Astrocyte (in vitro differentiated cells and primary cell): ENCODE measurements around the gene B3GALT6. TPM values are rescaled to one million over a fixed set of nuclear protein-coding genes. Genes with fewer than 3 reads are reported as not detected.

Experiments used
- DNase-seq: peaks from one replicate; pipeline ENCODE4 v3.0.0-alpha.2; 2010; ENCODE audit warnings: low read depth
- FAIRE-seq: peaks from 2 replicates; lab custom pipeline; 2011; peaks lifted over from hg19 to GRCh38; lab: Jason Lieb, UNC
- H2AFZ ChIP-seq: 2 replicates; pipeline ENCODE4 v1.6.0; 2012; ENCODE audit warnings: low read depth, low read length, inconsistent platforms
- H3K27ac ChIP-seq: 2 replicates; pipeline ENCODE4 v1.5.1; 2011; ENCODE audit warnings: low read depth, low read length, inconsistent platforms
- H3K27me3 ChIP-seq: 2 replicates; pipeline ENCODE4 v1.6.0; 2011; ENCODE audit warnings: low read length, inconsistent platforms; ENCODE audit not compliant: insufficient read depth
- H3K36me3 ChIP-seq: 2 replicates; pipeline ENCODE4 v1.5.1; 2011; ENCODE audit warnings: low read length, inconsistent platforms; ENCODE audit not compliant: insufficient read depth
- H3K4me1 ChIP-seq: 2 replicates; pipeline ENCODE4 v1.5.1; 2011; ENCODE audit warnings: low read length, inconsistent platforms; ENCODE audit not compliant: insufficient read depth
- H3K4me2 ChIP-seq: 2 replicates; pipeline ENCODE4 v1.6.0; 2012; ENCODE audit warnings: low read length, inconsistent platforms
- H3K4me3 ChIP-seq: 2 replicates; pipeline ENCODE4 v1.5.1; 2011; ENCODE audit warnings: low read depth, mild to moderate bottlenecking, low read length, inconsistent platforms; ENCODE audit not compliant: insufficient read depth
- H3K79me2 ChIP-seq: 2 replicates; pipeline ENCODE4 v1.6.0; 2012; ENCODE audit warnings: mild to moderate bottlenecking, low read length, inconsistent platforms; ENCODE audit not compliant: insufficient read depth
- H3K9ac ChIP-seq: 2 replicates; pipeline ENCODE4 v1.6.0; 2012; ENCODE audit warnings: mild to moderate bottlenecking, low read length, inconsistent platforms
- H3K9me3 ChIP-seq: 2 replicates; pipeline ENCODE4 v1.5.1; 2012; ENCODE audit warnings: low read depth, mild to moderate bottlenecking, low read length, inconsistent platforms; ENCODE audit not compliant: insufficient read depth
- H4K20me1 ChIP-seq: 2 replicates; pipeline ENCODE4 v1.6.0; 2012; ENCODE audit warnings: low read length, inconsistent platforms; ENCODE audit not compliant: insufficient read depth
- H3K27ac Mint-ChIP-seq: one replicate; pipeline ENCODE4 v1.8.0; 2021; ENCODE audit warnings: mild to moderate bottlenecking, mixed read lengths; ENCODE audit not compliant: unreplicated experiment
- H3K27me3 Mint-ChIP-seq: one replicate; pipeline ENCODE4 v1.8.0; 2021; ENCODE audit warnings: low read depth, mixed read lengths; ENCODE audit not compliant: unreplicated experiment
- H3K36me3 Mint-ChIP-seq: one replicate; pipeline ENCODE4 v1.8.0; 2021; ENCODE audit warnings: low read depth, mixed read lengths; ENCODE audit not compliant: unreplicated experiment
- H3K4me1 Mint-ChIP-seq: one replicate; pipeline ENCODE4 v1.8.0; 2021; ENCODE audit warnings: low read depth, mixed read lengths; ENCODE audit not compliant: unreplicated experiment
- H3K4me3 Mint-ChIP-seq: one replicate; pipeline ENCODE4 v1.8.0; 2021; ENCODE audit warnings: mild to moderate bottlenecking, moderate library complexity, mixed read lengths; ENCODE audit not compliant: unreplicated experiment
- H3K9me3 Mint-ChIP-seq: one replicate; pipeline ENCODE4 v1.8.0; 2021; ENCODE audit warnings: mild to moderate bottlenecking, mixed read lengths; ENCODE audit not compliant: unreplicated experiment
- EZH2 ChIP-seq: IDR thresholded peaks from 2 replicates; pipeline ENCODE4 v1.6.1; 2012; ENCODE audit warnings: mild to moderate bottlenecking, low read length, inconsistent platforms; ENCODE audit not compliant: insufficient read depth
- total RNA-seq: library from RNA; stranded (reverse); gene quantifications from 2 replicates; pipeline ENCODE4 v1.2.1, GENCODE V29; 2021
- TF ChIP-seq, protein P1 (sequence below): IDR thresholded peaks from 2 replicates; pipeline ENCODE4 v1.5.1; 2011; ENCODE audit warnings: low read depth, mild to moderate bottlenecking, inconsistent platforms, low read length, moderate library complexity; ENCODE audit not compliant: insufficient read depth

B3GALT6 gene
- total RNA-seq, 1 donor from 2014 or later = 22.4 TPM

DNA sequence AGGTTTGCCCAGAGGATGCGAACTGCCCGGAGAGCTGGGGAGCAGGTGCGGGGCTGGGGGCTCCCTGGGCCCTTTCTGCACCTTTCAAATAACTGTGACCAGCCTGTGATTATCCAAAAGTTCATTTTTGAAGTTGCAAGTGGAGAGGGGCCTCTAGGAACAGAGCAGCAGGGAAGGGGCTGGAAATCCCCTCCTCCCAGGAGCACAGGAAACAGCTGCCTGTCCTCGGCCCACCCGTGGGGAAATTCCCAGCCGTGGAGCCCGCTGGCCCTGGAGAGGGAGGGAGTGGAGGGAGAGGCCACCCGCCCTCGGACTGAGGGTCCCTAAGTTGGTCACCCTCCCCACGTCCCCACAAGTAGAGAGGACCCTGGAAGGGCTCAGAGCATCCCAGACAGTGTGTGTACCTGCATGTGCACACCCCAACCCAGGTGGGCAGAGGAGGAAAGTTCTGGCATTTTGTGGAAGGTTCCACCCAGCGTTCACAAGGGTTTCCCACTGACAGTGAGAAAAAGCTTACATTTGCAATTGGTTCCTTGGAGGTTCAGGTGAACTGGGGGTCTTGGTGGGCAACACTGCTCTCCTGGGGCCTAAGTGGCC is 16.9 kb upstream of the B3GALT6 start:
- no peak overlapping the region for H2AFZ ChIP-seq
- H3K36me3 ChIP-seq = peaks cover 2% of the 10 kb centered on the region
- peaks cover 4% of the 10 kb centered on the region for H3K36me3 Mint-ChIP-seq
- no peak for TF ChIP-seq EZH2
- TF ChIP-seq, protein P1, sequence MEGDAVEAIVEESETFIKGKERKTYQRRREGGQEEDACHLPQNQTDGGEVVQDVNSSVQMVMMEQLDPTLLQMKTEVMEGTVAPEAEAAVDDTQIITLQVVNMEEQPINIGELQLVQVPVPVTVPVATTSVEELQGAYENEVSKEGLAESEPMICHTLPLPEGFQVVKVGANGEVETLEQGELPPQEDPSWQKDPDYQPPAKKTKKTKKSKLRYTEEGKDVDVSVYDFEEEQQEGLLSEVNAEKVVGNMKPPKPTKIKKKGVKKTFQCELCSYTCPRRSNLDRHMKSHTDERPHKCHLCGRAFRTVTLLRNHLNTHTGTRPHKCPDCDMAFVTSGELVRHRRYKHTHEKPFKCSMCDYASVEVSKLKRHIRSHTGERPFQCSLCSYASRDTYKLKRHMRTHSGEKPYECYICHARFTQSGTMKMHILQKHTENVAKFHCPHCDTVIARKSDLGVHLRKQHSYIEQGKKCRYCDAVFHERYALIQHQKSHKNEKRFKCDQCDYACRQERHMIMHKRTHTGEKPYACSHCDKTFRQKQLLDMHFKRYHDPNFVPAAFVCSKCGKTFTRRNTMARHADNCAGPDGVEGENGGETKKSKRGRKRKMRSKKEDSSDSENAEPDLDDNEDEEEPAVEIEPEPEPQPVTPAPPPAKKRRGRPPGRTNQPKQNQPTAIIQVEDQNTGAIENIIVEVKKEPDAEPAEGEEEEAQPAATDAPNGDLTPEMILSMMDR = no peak
- no peaks in the 10 kb centered on the region for H3K9me3 ChIP-seq
- FAIRE-seq = no peak
- no peak overlapping the region for H3K9ac ChIP-seq
- no peak overlapping the region for H3K27ac ChIP-seq
- peaks cover 5% of the 10 kb centered on the region for H3K79me2 ChIP-seq
- no peak overlapping the region for H3K4me2 ChIP-seq
- no peaks in the 10 kb centered on the region for H3K27me3 ChIP-seq
- no peaks in the 10 kb centered on the region for H3K27me3 Mint-ChIP-seq
- DNase-seq = no peak
- peaks cover 2% of the 10 kb centered on the region for H3K4me1 Mint-ChIP-seq
- peaks cover 21% of the 10 kb centered on the region for H4K20me1 ChIP-seq
- H3K4me1 ChIP-seq = no peaks in the 10 kb centered on the region
- no peak overlapping the region for H3K4me3 Mint-ChIP-seq
- H3K4me3 ChIP-seq = no peak overlapping the region
- no peaks in the 10 kb centered on the region for H3K9me3 Mint-ChIP-seq
- no peak overlapping the region for H3K27ac Mint-ChIP-seq

GRCh38 chr1:1215881-1216605 is 16.0 kb upstream of the B3GALT6 start:
- no peaks in the 10 kb centered on the region for H3K4me1 ChIP-seq
- Mint-ChIP-seq H3K27me3 (no peaks in the 10 kb centered on the region), H3K4me1 (peaks cover 2% of the 10 kb centered on the region), H3K36me3 (peaks cover 4% of the 10 kb centered on the region), H3K9me3 (no peaks in the 10 kb centered on the region), H3K4me3 (no peak overlapping the region), H3K27ac (no peak overlapping the region)
- H3K9me3 ChIP-seq = no peaks in the 10 kb centered on the region
- H3K9ac ChIP-seq = no peak overlapping the region
- no peak overlapping the region for H3K4me3 ChIP-seq
- peaks cover 2% of the 10 kb centered on the region for H3K36me3 ChIP-seq
- no peak overlapping the region for H2AFZ ChIP-seq
- DNase-seq = no peak
- H3K4me2 ChIP-seq = no peak overlapping the region
- H3K27me3 ChIP-seq = no peaks in the 10 kb centered on the region
- no peak overlapping the region for H3K27ac ChIP-seq
- FAIRE-seq = no peak
- no peak for TF ChIP-seq EZH2
- TF ChIP-seq, protein P1 = no peak
- H3K79me2 ChIP-seq = peaks cover 5% of the 10 kb centered on the region
- H4K20me1 ChIP-seq = peaks cover 21% of the 10 kb centered on the region
